NCI-H2196 (cell line): Measurements from ENCODE around the gene DPP6.
"Not testable (repeated sequence)": the region's sequence is repeated elsewhere in the genome, so short reads cannot be mapped to it uniquely, and the experiment has no call there.

ENCODE experiments used
- DNase-seq: peaks from one replicate; lab custom pipeline; 2025; ENCODE audit not compliant: unreplicated experiment; lab: John Stamatoyannopoulos, UW

The DPP6 gene

GRCh38 chr7:154072395-154073181, 20.4 kb downstream of the DPP6 start:
- DNase-seq = not testable (repeated sequence)

- not testable (repeated sequence) for DNase-seq
These were observed 26.3 kb downstream of the DPP6 start for GRCh38 chr7:154078523-154078922.

- not testable (repeated sequence) for DNase-seq
These were observed 28.1 kb downstream of the DPP6 start for GRCh38 chr7:154080249-154080648.

- not testable (repeated sequence) for DNase-seq
These were observed 35.0 kb downstream of the DPP6 start for GRCh38 chr7:154087037-154087725.

- not testable (repeated sequence) for DNase-seq
These were observed 39.9 kb downstream of the DPP6 start for GRCh38 chr7:154092093-154092492.

GRCh38 chr7:154095201-154095600, 43.0 kb downstream of the DPP6 start:
- not testable (repeated sequence) for DNase-seq

GRCh38 chr7:154105063-154105462, 52.9 kb downstream of the DPP6 start:
- not testable (repeated sequence) for DNase-seq

GRCh38 chr7:154109615-154110014, 57.4 kb downstream of the DPP6 start:
- not testable (repeated sequence) for DNase-seq

- not testable (repeated sequence) for DNase-seq
These were observed 61.6 kb downstream of the DPP6 start for GRCh38 chr7:154113732-154114351.

GRCh38 chr7:154117411-154118390, 65.5 kb downstream of the DPP6 start:
- not testable (repeated sequence) for DNase-seq

GRCh38 chr7:154120825-154121224, 68.6 kb downstream of the DPP6 start:
- DNase-seq = not testable (repeated sequence)

- not testable (repeated sequence) for DNase-seq
These were observed 70.5 kb downstream of the DPP6 start for GRCh38 chr7:154122720-154123119.

GRCh38 chr7:154123397-154123796, 71.2 kb downstream of the DPP6 start:
- DNase-seq = not testable (repeated sequence)

- DNase-seq = not testable (repeated sequence)
These were observed 76.9 kb downstream of the DPP6 start for GRCh38 chr7:154129142-154129541.

GRCh38 chr7:154132617-154133016, 80.4 kb downstream of the DPP6 start:
- DNase-seq = not testable (repeated sequence)

GRCh38 chr7:154133703-154134277, 81.6 kb downstream of the DPP6 start:
- not testable (repeated sequence) for DNase-seq

GRCh38 chr7:154134698-154135097, 82.5 kb downstream of the DPP6 start:
- DNase-seq = not testable (repeated sequence)

- not testable (repeated sequence) for DNase-seq
These were observed 83.4 kb downstream of the DPP6 start for GRCh38 chr7:154135646-154136045.

GRCh38 chr7:154145922-154146706, 93.9 kb downstream of the DPP6 start:
- DNase-seq = not testable (repeated sequence)
